PC-9 (cell line): ENCODE results near the gene IL12RB1. TPM values are rescaled to one million over a fixed set of nuclear protein-coding genes. Genes with fewer than 3 reads are reported as not detected.
"Not testable (repeated sequence)": the region's sequence is repeated elsewhere in the genome, so short reads cannot be mapped to it uniquely, and the experiment has no call there.

ENCODE experiments used
- BruUV-seq: library from RNA; stranded (reverse); fragments of 400-500 nt; replicated peaks from 2 replicates; lab custom pipeline; 2021; lab: Mats Ljungman, UMichigan
- CTCF ChIA-PET: fragments of 300-600 bp; sonication (Branson Sonifier 250); formaldehyde crosslinking; loops from one replicate; lab custom pipeline; 2022; ENCODE audit warnings: antibody characterized with exemption; lab: Charles Lee
- POLR2A ChIA-PET: fragments of 300-600 bp; sonication (Branson Sonifier 250); formaldehyde crosslinking; loops from one replicate; lab custom pipeline; 2022; ENCODE audit warnings: antibody characterized with exemption; ENCODE audit not compliant: unreplicated experiment; lab: Charles Lee
- DNase-seq, 2 experiments: peaks; one replicate each; pipeline versions ENCODE4 v3.0.0 to v3.0.0-alpha.2; 2015 to 2022; ENCODE audit warnings: mixed read lengths in 1 of 2
- H2AFZ ChIP-seq: fragments of 200-600 bp; sonication (generic); 2 replicates; pipeline ENCODE4 v1.8.1; 2017; ENCODE audit warnings: antibody characterized with exemption
- H3F3A ChIP-seq: fragments of 200-600 bp; sonication (generic); 2 replicates; pipeline ENCODE4 v1.8.1; 2017; ENCODE audit warnings: antibody characterized with exemption, mild to moderate bottlenecking, low read depth; ENCODE audit not compliant: insufficient read depth
- H3K27ac ChIP-seq: fragments of 200-600 bp; sonication (generic); 2 replicates; pipeline ENCODE4 v1.6.1; 2016; ENCODE audit warnings: mixed run types
- H3K27me3 ChIP-seq: fragments of 200-600 bp; sonication (generic); 2 replicates; pipeline ENCODE4 v1.6.1; 2016; ENCODE audit warnings: low read depth, mixed run types; ENCODE audit not compliant: insufficient read depth
- H3K36me3 ChIP-seq: fragments of 200-600 bp; sonication (generic); 2 replicates; pipeline ENCODE4 v1.6.1; 2016; ENCODE audit warnings: low read depth, mixed run types
- H3K4me1 ChIP-seq: fragments of 200-600 bp; sonication (generic); replicated peaks from 2 replicates; pipeline ENCODE4 v1.6.1; 2016; ENCODE audit warnings: mixed run types; ENCODE audit not compliant: insufficient read depth
- H3K4me2 ChIP-seq: fragments of 200-600 bp; sonication (generic); 2 replicates; pipeline ENCODE4 v1.6.1; 2017; ENCODE audit warnings: mixed run types
- H3K4me3 ChIP-seq: fragments of 200-600 bp; sonication (generic); 2 replicates; pipeline ENCODE4 v1.6.1; 2016; ENCODE audit warnings: mixed run types
- H3K79me2 ChIP-seq: fragments of 200-600 bp; sonication (generic); 2 replicates; pipeline ENCODE4 v1.6.1; 2017; ENCODE audit warnings: low read depth, mixed run types
- H3K9me2 ChIP-seq: fragments of 200-600 bp; sonication (generic); 2 replicates; pipeline ENCODE4 v1.8.1; 2017; ENCODE audit warnings: mild to moderate bottlenecking; ENCODE audit not compliant: insufficient read depth
- H3K9me3 ChIP-seq: fragments of 200-600 bp; sonication (generic); 2 replicates; pipeline ENCODE4 v1.8.1; 2016; ENCODE audit warnings: low read depth; ENCODE audit not compliant: insufficient read depth
- H4K20me1 ChIP-seq: fragments of 200-600 bp; sonication (generic); 2 replicates; pipeline ENCODE4 v1.8.1; 2017; ENCODE audit not compliant: insufficient read depth
- EZH2 ChIP-seq: fragments of 200-600 bp; sonication (generic); IDR thresholded peaks from 2 replicates; pipeline ENCODE4 v1.8.0; 2017; ENCODE audit warnings: antibody characterized with exemption, low read depth
- intact Hi-C: fragments of 100-400 bp; cut with micrococcal nuclease; formaldehyde crosslinking; loops from one replicate; pipeline ENCODE4 v1.10.0; 2022; ENCODE audit not compliant: unreplicated experiment
- total RNA-seq: library from RNA; stranded (reverse); gene quantifications from 2 replicates; pipeline ENCODE4 v1.2.3, GENCODE V29; 2021
- TF ChIP-seq, protein P1 (sequence below): fragments of 200-600 bp; sonication (generic); conservative IDR thresholded peaks from 2 replicates; pipeline ENCODE4 v1.6.1; 2017; ENCODE audit warnings: mixed run types, antibody characterized with exemption, mild to moderate bottlenecking, moderate library complexity

Gene IL12RB1
- total RNA-seq, 1 experiment from 2014 or later = 0.55 TPM

DNA sequence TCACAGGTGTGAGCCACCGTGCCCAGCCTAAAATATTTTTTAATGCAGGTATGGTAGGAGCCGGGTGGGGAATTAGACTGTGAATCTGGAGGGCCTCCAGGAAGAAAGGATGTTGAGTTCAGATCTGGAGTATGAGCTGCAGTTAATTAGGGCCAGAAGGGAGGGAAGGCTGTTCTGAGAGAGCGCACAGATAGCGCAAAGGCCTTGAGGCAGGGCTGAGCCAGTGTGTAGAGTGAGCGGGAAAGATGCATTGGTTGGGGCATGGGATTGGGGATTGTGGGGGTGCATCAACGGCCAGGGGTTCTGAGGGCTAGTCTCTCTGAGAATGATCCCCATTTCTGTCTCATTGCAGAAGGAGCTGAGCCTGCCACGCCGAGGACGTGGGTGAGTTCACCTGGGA lies 20.5 kb upstream of the IL12RB1 start:
- Histone ChIP-seq H3K9me2 (no peaks in the 10 kb centered on the region), H3K9me3 (no peaks in the 10 kb centered on the region), H3K4me1 (peaks cover 18% of the 10 kb centered on the region), H3K4me2 (no peak overlapping the region), H3K4me3 (no peak overlapping the region), H3K27me3 (no peaks in the 10 kb centered on the region), H3K27ac (no peak overlapping the region), H3K36me3 (no peaks in the 10 kb centered on the region), H2AFZ (no peak overlapping the region), H3F3A (peaks cover 56% of the 10 kb centered on the region), H4K20me1 (no peaks in the 10 kb centered on the region), H3K79me2 (no peaks in the 10 kb centered on the region)
- CTCF ChIA-PET = interaction anchor here (0.6 kb wide), 1 partner anchor 281 kb away, joined by 3 read pairs; no protein-coding TSS in a partner anchor
- POLR2A ChIA-PET = no interaction called here
- no peak for TF ChIP-seq EZH2
- TF ChIP-seq, protein P1, sequence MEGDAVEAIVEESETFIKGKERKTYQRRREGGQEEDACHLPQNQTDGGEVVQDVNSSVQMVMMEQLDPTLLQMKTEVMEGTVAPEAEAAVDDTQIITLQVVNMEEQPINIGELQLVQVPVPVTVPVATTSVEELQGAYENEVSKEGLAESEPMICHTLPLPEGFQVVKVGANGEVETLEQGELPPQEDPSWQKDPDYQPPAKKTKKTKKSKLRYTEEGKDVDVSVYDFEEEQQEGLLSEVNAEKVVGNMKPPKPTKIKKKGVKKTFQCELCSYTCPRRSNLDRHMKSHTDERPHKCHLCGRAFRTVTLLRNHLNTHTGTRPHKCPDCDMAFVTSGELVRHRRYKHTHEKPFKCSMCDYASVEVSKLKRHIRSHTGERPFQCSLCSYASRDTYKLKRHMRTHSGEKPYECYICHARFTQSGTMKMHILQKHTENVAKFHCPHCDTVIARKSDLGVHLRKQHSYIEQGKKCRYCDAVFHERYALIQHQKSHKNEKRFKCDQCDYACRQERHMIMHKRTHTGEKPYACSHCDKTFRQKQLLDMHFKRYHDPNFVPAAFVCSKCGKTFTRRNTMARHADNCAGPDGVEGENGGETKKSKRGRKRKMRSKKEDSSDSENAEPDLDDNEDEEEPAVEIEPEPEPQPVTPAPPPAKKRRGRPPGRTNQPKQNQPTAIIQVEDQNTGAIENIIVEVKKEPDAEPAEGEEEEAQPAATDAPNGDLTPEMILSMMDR = no peak
- DNase-seq = no peak
- intact Hi-C loops = no loop called here
- BruUV-seq = no TSS peak

DNA sequence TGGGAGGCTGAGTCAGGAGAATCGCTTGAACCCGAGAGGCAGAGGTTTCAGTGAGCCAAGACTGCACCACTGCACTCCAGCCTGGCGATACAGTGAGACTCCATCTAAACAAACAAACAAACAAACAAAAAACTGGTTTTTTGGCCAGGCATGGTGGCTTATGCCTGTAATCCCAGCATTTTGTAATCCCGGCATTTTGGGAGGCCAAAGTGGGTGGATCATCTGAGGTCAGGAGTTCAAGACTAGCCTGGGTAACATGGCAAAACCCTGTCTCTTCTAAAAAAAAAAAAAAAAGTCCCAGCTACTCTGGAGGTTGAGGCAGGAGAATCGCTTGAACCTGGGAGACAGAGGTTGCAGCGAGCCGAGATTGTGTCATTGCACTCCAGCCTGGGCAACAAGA lies 18.5 kb upstream of the IL12RB1 start:
- H3K79me2 ChIP-seq, BruUV-seq, H3K9me2 ChIP-seq, H3K9me3 ChIP-seq, H2AFZ ChIP-seq, H3K27me3 ChIP-seq, H3K36me3 ChIP-seq, H3K4me3 ChIP-seq, intact Hi-C loops, POLR2A ChIA-PET, H4K20me1 ChIP-seq, H3K27ac ChIP-seq, DNase-seq: not testable (repeated sequence)
- CTCF ChIA-PET = interaction anchor here (1.0 kb wide), 1 partner anchor 100 kb away, joined by 3 read pairs; no protein-coding TSS in a partner anchor
- H3K4me1 ChIP-seq = peaks cover 18% of the 10 kb centered on the region
- peaks cover 45% of the 10 kb centered on the region for H3F3A ChIP-seq
- H3K4me2 ChIP-seq = peak overlapping the region; percentile 94; the same call in 1 of the 2 replicates

DNA sequence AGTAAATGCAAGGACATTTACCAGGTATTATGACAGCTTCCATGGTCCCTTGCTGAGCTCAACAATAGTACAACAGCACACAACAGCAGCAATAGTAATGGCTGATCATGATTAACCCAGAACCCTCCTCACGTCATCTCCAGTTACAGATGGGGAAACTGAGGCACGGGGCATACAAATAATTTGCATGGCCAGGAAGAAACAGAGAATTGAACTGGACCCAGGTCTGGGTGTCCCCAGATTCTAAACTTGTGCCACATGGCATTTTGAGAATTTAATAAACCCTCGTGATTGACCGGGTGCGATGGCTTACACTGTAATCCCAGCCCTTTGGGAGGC lies 18.0 kb upstream of the IL12RB1 start:
- no peaks in the 10 kb centered on the region for H3K27me3 ChIP-seq
- CTCF ChIA-PET = interaction anchor here (1.0 kb wide), 1 partner anchor 100 kb away, joined by 3 read pairs; no protein-coding TSS in a partner anchor
- no peaks in the 10 kb centered on the region for H3K36me3 ChIP-seq
- peak overlapping the region; percentile 79 for H2AFZ ChIP-seq
- H3K4me3 ChIP-seq = peak overlapping the region; percentile 61
- DNase-seq = peak in 1 of 2 experiments; percentile 49
- intact Hi-C loops = no loop called here
- peaks cover 50% of the 10 kb centered on the region for H3F3A ChIP-seq
- H3K9me2 ChIP-seq = no peaks in the 10 kb centered on the region
- H3K4me2 ChIP-seq = peak overlapping the region; percentile 94
- H3K27ac ChIP-seq = peak overlapping the region; percentile 65
- TF ChIP-seq, protein P1 = no peak
- TF ChIP-seq EZH2 = no peak
- BruUV-seq = no TSS peak
- no peaks in the 10 kb centered on the region for H3K9me3 ChIP-seq
- POLR2A ChIA-PET = no interaction called here
- no peaks in the 10 kb centered on the region for H4K20me1 ChIP-seq
- no peaks in the 10 kb centered on the region for H3K79me2 ChIP-seq
- H3K4me1 ChIP-seq = peaks cover 18% of the 10 kb centered on the region
